ENCODE results near the gene TRPC6.

Gene TRPC6

GRCh38 chr11:101458161-101458560, 125.6 kb downstream of the TRPC6 start:
- TF ChIP-seq, protein P1, sequence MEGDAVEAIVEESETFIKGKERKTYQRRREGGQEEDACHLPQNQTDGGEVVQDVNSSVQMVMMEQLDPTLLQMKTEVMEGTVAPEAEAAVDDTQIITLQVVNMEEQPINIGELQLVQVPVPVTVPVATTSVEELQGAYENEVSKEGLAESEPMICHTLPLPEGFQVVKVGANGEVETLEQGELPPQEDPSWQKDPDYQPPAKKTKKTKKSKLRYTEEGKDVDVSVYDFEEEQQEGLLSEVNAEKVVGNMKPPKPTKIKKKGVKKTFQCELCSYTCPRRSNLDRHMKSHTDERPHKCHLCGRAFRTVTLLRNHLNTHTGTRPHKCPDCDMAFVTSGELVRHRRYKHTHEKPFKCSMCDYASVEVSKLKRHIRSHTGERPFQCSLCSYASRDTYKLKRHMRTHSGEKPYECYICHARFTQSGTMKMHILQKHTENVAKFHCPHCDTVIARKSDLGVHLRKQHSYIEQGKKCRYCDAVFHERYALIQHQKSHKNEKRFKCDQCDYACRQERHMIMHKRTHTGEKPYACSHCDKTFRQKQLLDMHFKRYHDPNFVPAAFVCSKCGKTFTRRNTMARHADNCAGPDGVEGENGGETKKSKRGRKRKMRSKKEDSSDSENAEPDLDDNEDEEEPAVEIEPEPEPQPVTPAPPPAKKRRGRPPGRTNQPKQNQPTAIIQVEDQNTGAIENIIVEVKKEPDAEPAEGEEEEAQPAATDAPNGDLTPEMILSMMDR (conservative IDR thresholded peaks at IDR 0.05; ENCODE audit: low read length), result no peak
- H3K4me3 ChIP-seq (ENCODE audit: low read length), result no peak overlapping the region
- peak; percentile 46 for DNase-seq (ENCODE audit: low read depth)

- no peak overlapping the region for H3K4me3 ChIP-seq (ENCODE audit: low read length)
- TF ChIP-seq, protein P1 (conservative IDR thresholded peaks at IDR 0.05; ENCODE audit: low read length), result peak; percentile 57
- peak; percentile 45 for DNase-seq (ENCODE audit: low read depth)
Measured at GRCh38 chr11:101456812-101457211, 127.0 kb downstream of the TRPC6 start.

DNA sequence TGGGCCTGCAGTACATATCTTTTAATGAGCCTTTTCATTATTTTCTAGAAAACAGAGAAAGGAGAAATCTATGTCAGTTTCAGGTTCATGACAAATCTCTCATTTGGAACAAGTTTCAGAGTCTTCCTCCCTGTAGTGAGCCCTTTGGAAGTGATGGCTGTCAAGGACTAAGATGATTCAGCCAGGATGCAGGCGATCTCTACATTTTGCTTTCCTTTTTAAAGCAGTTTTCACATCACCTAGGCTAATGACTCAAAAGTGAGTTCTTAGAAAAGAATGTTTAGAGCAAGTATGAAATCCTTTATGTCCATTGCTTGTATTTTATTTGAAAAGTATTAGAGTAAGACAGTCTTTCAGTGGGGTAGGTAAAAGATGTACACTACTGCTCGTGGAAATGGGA, 130.1 kb downstream of the TRPC6 start:
- DNase-seq (ENCODE audit: low read depth), result peak; percentile 25
- TF ChIP-seq, protein P1 (conservative IDR thresholded peaks at IDR 0.05; ENCODE audit: low read length), result no peak

DNA sequence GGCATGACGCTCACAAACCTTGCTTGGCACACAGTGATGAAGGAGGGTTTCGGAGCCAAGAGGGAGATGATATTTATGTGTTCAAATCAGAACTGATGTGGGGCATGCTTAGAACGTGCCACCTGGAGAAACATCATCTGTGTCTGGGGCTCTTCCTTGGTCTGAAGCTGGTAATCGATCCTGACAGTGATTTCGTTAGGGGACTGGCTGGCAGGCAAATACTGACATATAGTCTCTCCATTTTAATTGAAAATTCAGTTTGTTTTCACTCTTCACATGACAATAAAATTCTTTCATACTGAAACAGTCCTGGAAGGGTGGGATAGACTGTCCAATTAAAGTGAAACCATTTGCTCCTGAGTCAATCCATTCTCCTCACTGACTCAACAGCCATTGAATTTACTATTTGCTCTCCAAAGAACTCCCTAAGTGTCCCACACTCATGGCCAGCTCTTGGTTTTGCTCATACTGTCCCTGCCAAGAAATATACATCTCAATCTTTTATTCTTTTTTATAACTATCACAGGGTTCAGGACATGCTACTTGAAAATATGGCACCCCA, 134.8 kb downstream of the TRPC6 start:
- no peak overlapping the region for H3K4me3 ChIP-seq (ENCODE audit: low read length)
- TF ChIP-seq, protein P1 (conservative IDR thresholded peaks at IDR 0.05; ENCODE audit: low read length), result no peak
- DNase-seq (ENCODE audit: low read depth), result no peak

More for the DNA sequence above, 130.1 kb downstream of the TRPC6 start:
- no peak overlapping the region for H3K4me3 ChIP-seq (ENCODE audit: low read length)

DNA sequence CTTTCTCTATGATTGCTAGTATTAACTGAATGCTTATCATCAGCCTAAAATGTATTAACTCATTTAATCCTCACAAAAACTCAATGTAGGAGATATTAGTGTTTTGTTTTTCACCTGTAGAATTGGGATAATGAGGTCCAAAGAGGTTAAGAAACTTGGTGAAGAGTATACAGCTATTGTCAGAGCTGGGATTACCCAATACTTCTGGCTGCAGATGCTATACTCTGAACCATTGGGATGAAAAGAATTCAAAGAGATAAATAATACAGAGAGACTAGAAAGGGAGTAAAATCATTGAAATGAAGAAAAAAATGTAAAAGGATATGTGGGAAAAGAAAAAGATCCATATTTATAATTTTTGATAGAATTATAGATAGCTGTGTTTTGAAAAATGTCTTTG, 137.1 kb downstream of the TRPC6 start:
- H3K4me3 ChIP-seq (ENCODE audit: low read length), result no peak overlapping the region
- DNase-seq (ENCODE audit: low read depth), result peak; percentile 72
- TF ChIP-seq, protein P1 (conservative IDR thresholded peaks at IDR 0.05; ENCODE audit: low read length), result no peak

GRCh38 chr11:101446238-101446637, 137.6 kb downstream of the TRPC6 start:
- DNase-seq (ENCODE audit: low read depth), result peak; percentile 90
- TF ChIP-seq, protein P1 (conservative IDR thresholded peaks at IDR 0.05; ENCODE audit: low read length), result no peak
- no peak overlapping the region for H3K4me3 ChIP-seq (ENCODE audit: low read length)

GRCh38 chr11:101445761-101446160, 138.0 kb downstream of the TRPC6 start:
- TF ChIP-seq, protein P1 (conservative IDR thresholded peaks at IDR 0.05; ENCODE audit: low read length), result no peak
- DNase-seq (ENCODE audit: low read depth), result peak; percentile 62
- no peak overlapping the region for H3K4me3 ChIP-seq (ENCODE audit: low read length)
